HG02885 (cell line): ENCODE results near the gene MSRB1.

Source experiments
- ATAC-seq: cut with Tn5 transposase; IDR thresholded peaks from one replicate; pipeline ENCODE4 v1.9.1; 2021; ENCODE audit warnings: mild to moderate bottlenecking; ENCODE audit not compliant: unreplicated experiment, poor library complexity

Gene MSRB1

GRCh38 chr16:1942810-1943726, at the start of gene MSRB1:
TSS of gene MSRB1 (minus strand) at chr16:1943199. CDS start at chr16:1943156, 43 bp downstream.
- ATAC-seq: peak; percentile 94

GRCh38 chr16:1991948-1992703, 49.1 kb upstream of the MSRB1 start:
- peak; percentile 59 for ATAC-seq

GRCh38 chr16:1991588-1991947, 48.6 kb upstream of the MSRB1 start:
- ATAC-seq: no peak

- no peak for ATAC-seq
Observed at GRCh38 chr16:1991135-1991551, 48.1 kb upstream of the MSRB1 start.

GRCh38 chr16:1990351-1991134, 47.5 kb upstream of the MSRB1 start:
- ATAC-seq: no peak

- ATAC-seq: no peak
Observed at GRCh38 chr16:1990101-1990350, 47.0 kb upstream of the MSRB1 start.

GRCh38 chr16:1989209-1990100, 46.5 kb upstream of the MSRB1 start, which contains the start of gene SYNGR3:
TSS of gene SYNGR3 (plus strand) at chr16:1989970. CDS start at chr16:1990103, 133 bp downstream.
- ATAC-seq: no peak

- ATAC-seq: no peak
Observed at GRCh38 chr16:1987198-1987597, 44.2 kb upstream of the MSRB1 start.

- no peak for ATAC-seq
Observed at GRCh38 chr16:1985466-1986150, 42.6 kb upstream of the MSRB1 start.

- ATAC-seq: no peak
Observed at GRCh38 chr16:1984347-1985225, 41.6 kb upstream of the MSRB1 start.

GRCh38 chr16:1983544-1984346, 40.7 kb upstream of the MSRB1 start, which contains the start of gene GFER:
TSS of gene GFER (plus strand) at chr16:1984193. CDS start at chr16:1984219, 26 bp downstream.
- ATAC-seq: peak; percentile 88

- no peak for ATAC-seq
Observed at GRCh38 chr16:1982991-1983543, 40.1 kb upstream of the MSRB1 start.

- ATAC-seq: no peak
Observed at GRCh38 chr16:1982013-1982433, 39.0 kb upstream of the MSRB1 start.

GRCh38 chr16:1981398-1981836, 38.4 kb upstream of the MSRB1 start, which contains the start of gene NOXO1:
TSS of gene NOXO1 (minus strand) at chr16:1981469. CDS start at chr16:1981179, 290 bp downstream.
- ATAC-seq: no peak

GRCh38 chr16:1980770-1981087, 37.7 kb upstream of the MSRB1 start:
- no peak for ATAC-seq

- ATAC-seq: no peak
Observed at GRCh38 chr16:1980030-1980769, 37.2 kb upstream of the MSRB1 start.
